Erythroblast (primary cell): Measurements from ENCODE around the gene CRKL.

Experiments
- DNase-seq, 2 experiments: peaks; one replicate each; lab custom pipeline; 2025; lab: John Stamatoyannopoulos, UW
- GATA1 ChIP-seq: IDR thresholded peaks from 2 replicates; pipeline ENCODE4 v1.6.1; 2011; ENCODE audit warnings: low read depth, mild to moderate bottlenecking, control low read depth, low read length, moderate library complexity
- POLR2A ChIP-seq: IDR thresholded peaks from 2 replicates; pipeline ENCODE4 v1.6.1; 2011; ENCODE audit warnings: mild to moderate bottlenecking, low read length

Gene CRKL

DNA sequence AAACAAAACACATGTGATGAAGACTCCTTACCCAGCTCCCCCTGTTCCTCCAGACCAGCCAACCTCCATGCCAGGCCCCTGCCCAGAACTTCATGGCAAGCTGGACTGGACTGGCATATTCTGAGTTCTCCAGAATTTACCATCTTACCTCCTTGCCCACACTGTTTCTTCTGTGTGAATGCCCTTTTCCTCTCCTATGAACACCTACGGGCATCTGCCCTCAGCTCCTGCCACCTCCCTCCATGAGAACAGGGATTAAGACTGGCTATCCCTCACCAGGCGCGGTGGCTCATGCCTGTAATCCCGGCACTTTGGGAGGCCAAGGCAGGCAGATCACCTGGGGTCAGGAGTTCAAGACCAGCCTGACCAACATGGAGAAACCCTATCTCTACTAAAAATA lies 43.4 kb downstream of the CRKL start:
- TF ChIP-seq POLR2A (no peak), GATA1 (no peak)
- no peak for DNase-seq

DNA sequence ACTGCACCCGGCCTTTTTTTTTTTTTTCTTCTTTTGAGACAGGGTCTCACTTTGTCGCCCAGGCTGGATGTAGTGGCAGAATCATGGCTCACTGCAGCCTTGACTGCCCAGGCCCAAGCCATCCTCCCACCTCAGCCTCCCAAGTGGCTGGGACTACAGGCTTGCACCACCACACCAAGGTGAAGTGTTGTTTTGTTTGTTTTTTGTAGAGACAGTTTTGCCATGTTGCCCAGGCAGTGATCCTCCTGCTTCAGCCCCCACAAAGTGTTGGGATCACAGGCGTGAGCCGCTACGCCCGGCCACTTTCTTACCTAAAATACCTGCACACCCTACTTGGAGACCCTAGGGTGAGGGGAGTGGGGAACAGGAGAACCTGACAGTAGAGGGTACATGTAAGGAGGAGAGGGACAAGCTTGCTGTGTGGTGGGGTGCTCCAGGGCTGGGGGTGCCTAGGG lies 45.3 kb downstream of the CRKL start:
- no peak for DNase-seq

DNA sequence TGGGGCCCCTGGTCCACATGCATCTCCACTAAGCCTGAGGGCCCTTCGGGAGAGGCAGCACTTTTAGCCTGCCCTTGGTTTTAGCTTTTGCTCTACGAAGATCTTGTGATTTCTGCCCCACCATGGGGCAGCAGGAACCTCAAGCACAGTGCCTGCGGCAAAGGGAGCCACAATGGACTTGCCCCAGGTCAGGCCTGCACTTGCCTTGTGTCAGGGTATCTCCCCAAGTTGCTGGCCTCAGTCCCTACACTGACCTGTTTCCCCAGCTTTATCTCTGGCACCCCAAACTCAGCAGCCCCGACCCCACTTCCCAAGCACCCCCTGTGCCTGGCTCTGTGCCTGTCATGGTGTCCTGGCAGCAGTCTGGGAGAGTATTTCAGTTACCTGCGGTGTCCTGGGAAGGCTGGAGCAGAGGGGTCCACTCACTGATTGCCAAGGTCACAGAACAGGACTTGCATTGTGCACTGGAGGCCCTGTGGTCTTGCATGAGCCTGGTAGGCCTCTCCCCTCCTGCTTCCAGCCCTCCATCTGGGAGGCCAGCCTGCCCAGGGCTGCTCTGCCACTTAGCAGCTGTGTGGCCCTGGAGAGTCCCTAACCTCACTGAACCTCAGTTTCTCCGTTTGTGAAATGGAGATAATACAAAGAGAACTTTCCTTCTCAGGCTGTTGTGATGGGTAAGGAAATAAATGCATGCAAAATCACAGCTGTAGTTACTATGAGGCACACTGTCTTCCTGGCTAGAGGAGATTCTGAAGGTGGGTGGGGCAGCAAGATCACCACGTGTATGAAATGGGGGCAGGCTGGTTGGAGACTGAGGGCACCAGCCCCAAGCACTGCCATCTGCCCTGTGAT lies 46.2 kb downstream of the CRKL start:
- DNase-seq, result no peak
- TF ChIP-seq POLR2A (no peak), GATA1 (no peak)

More for the DNA sequence above, 45.3 kb downstream of the CRKL start:
- TF ChIP-seq GATA1, result no peak
- no peak for TF ChIP-seq POLR2A

DNA sequence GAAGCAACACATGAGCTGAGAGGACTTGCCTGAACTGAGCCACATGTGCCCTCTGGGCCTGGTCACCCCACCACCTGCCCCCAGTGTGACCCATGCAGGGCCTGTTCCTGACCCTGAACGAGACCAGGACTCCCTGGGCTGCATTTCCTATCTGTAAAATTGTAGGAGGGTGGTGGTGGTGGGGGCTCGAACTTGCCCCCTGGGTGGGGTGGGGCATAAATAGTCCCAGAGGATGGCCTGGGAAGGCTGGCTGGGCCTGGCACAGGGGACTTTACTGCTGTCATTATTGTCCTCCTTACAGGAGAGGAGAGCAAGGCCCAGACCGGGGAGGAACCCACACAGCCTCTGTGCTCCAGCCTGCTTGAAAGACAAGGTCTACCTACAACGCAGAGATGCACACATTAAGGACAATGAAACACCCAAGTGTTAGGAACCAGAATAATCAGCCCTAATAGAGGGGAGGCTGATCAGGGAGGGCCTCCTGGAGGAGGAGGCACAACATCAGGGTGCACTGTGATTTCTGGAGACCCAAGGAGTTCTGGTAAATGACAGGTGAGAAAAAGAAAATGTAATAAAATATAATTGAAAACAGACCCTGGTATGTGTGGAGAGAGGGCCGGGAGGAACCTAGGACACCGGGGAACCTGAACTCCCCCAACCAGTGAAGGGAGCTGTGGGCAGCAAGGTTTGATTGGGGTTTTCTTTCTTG lies 47.0 kb downstream of the CRKL start:
- DNase-seq, result no peak
- TF ChIP-seq GATA1 (no peak), POLR2A (no peak)

DNA sequence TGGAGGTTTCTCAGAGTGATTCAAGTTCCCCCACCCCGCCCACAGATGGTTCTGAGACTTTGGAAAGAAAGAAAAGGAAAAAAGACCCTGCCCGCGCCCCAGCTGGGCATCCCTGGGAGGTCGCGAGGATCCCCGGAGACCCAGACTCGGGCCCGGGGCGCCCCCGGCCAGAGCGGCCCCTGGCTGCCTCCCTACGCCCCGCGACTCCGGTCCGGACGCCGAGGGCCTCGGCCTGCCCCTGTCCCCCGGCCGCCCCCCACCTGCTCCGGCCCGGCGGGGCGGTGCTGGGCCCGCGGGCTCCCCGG lies 47.5 kb downstream of the CRKL start:
- DNase-seq, result no peak
- no peak for TF ChIP-seq GATA1
- TF ChIP-seq POLR2A, result no peak

DNA sequence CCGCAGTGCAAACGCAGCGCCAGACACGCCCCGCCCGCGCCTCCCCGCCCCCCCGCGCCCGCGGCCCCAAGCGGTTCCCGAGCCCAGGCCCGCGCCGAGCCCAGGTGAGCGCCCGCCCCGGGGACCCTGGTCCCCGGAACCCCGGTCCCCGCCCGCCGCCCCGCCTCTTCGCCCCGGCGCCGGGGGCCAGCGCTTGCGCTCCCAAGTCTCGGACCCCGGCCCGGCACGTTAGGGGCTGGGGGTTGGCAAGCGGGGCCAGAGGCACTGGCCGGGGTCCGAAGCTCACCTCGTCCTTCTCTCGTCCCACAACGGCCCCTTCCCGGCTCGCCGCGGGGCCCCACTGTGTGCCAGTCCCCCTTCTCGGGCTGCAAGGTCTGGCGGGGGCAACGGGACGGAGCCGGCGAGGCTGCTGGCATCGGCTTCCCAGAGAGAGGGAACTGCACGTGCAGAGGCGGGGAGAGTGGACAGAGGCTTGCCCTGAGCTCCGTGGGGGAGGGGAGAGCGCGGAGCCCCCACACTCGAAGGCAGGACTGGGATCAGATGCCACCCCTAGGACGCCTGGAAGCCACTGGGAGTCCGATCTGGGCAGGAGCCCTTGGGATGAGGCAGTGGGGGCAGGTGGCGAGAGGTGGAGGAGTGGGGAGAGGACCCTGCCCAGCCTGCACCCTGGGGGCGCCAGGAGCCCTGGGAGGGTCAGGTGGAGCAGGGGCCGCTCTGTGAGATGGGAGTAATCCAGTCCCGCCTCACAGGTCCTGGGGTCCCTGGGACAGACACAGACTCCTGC lies 48.1 kb downstream of the CRKL start:
- no peak for TF ChIP-seq POLR2A
- TF ChIP-seq GATA1, result no peak
- no peak for DNase-seq

DNA sequence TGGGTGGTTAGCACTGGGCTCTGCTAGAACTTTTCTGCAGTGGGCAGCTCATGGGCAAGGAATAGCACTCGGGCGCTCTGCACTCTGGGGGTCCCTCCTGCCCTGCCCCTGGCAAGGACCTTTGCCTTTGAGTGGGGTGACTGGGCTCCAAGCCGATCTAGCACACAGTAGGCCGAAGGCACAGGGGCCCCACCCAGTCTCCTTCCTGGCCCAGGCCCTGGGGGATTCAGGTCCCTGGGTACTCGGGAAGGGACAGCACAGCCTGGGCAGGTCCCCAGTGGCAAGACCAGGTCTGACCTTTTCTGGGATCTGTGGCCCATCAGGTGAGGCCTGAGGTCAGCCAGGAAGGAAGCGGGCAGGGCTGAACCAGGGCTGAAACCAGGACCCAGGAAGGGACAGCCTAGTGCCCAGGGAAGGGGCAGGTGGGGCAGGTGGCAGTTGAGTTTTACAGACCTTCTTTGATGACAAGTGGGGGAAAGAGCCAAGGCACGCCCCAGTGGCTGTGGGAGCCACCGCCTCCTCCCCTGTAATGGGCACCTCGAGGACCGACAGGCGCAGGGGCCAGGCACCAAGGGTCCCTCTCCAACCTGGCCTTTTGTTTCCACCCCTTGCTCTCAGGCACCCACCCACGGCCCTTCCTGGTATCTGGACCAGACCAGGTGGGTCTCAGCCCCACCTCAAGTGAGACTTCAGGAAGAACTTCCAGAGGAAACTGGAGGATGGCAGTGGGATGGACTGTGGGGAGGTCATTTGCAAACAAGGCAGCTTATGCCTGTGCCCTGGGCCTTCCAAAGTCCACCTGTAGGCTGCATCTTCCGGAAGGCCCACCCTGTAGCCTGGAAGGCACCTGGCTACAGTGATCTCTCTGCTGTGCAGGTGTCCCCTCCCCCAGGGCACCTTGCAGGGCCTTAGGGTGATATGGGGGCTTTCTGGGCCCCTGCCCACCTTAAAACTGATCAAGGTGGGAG lies 49.0 kb downstream of the CRKL start:
- TF ChIP-seq GATA1, result no peak
- TF ChIP-seq POLR2A, result no peak
- no peak for DNase-seq

DNA sequence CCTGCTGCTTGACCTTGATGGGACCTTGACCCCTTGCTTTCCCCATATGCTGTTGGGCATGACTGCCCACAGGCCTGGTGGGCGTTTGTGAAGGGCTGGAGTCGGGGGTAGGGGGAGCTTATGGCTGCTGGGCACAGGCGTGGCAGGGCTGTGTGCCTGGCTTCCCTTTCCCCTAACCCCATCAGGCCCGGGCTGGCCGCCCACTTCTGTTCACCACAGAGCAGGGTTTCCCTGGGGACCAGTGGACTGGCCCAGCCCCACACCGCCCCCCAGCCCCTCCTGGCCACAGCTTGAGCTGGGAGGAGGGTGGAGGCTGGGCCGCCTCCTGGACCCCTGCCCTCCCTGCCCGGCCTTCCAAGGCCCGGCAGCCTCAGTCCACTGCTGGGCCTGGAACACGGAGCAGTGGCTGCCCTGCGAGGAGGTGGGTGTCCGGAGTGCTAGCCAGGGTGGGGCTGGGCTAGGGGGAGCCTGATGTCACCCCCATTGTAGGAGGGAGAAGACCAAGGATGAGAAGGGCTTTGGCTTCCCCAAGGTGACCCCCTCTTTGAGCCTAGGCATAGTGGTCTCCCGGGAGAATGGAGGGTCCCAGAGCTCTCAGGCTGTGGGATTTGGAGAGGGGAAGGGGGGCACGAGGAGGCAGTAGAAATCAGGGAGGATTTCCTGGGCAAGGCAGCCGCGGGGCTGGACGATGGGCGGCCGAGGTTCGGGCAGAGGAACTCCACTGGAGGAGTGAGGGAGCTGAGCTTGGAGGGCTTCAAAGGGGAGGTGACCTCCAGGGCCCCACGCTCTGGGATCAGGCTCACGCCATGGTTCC lies 49.9 kb downstream of the CRKL start, which contains the start of gene AIFM3:
Gene AIFM3 (plus strand): TSS at position 373 of the 814 bp plus-strand sequence. CDS start 690 bp downstream, outside the sequence.
- no peak for DNase-seq
- TF ChIP-seq POLR2A (no peak), GATA1 (no peak)

DNA sequence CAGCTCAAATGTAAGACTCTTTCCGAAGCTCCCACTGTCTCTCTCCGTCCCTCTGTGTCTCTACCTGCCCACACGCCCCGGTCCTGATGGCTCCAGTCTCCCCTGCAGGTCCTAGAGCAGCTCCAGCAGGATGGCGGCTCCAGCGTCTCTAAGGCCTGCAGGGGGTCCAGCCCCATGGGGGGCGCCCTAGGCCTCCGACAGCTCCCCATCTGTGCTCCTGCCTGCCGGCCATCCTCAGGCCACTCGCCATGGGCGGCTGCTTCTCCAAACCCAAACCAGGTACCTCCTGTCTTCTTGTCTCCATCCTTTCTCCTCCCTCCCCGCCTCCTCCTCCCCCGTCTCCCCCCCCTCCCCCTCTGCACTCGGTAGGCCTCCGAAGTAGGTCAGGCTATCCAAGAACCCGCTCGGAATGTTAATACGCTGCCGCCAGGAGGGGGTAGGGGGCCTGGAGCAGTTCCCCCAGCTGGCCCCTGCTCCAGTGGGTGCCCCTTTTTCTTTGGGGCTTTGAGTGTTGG lies 50.5 kb downstream of the CRKL start:
- DNase-seq, result no peak

DNA sequence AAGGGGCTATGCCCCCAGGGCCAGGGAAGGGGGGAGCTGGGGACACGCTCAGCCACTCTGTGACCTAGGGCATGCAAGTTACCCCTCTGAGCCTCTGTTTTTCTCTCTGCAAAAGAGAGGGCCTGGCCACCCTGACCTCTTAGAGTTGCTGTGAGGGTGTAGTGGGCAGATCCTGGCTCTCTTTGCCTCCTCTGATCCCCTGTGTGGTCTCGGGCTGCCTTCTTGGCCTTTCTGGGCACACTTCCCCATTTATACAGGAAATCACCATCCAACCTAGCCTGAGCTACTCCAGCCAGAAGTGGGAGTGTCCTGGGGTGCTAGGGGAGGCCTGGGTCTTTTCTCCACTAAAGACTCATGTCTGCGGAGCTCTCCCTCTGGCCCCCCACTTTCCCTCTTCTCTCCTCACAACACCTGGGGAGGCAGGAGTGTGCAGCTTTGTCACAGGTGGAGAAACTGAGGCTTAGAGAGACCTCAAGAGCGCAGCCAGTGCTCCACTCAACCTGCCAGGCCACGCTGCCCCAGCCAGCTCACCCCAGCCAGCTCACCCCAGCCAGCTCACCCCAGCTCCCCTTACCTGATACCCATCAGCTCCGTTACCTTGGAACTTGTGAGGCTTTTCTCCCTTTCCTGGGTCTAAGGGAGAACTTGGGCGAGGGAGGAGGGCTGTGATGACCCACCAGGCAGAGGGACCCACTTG lies 51.2 kb downstream of the CRKL start:
- no peak for DNase-seq
- no peak for TF ChIP-seq POLR2A
- TF ChIP-seq GATA1, result no peak

More for the DNA sequence above, 50.5 kb downstream of the CRKL start:
- TF ChIP-seq GATA1 (no peak), POLR2A (no peak)
